ENCODE results near the gene CD68. TPM values are rescaled to one million over a fixed set of nuclear protein-coding genes. Genes with fewer than 3 reads are reported as not detected.
"Not testable (repeated sequence)": the region's sequence is repeated elsewhere in the genome, so short reads cannot be mapped to it uniquely, and the experiment has no call there.

Gene CD68
- total RNA-seq, 6 experiments from 2014 or later = 46.6 to 71.7 (median 68.5) TPM

DNA sequence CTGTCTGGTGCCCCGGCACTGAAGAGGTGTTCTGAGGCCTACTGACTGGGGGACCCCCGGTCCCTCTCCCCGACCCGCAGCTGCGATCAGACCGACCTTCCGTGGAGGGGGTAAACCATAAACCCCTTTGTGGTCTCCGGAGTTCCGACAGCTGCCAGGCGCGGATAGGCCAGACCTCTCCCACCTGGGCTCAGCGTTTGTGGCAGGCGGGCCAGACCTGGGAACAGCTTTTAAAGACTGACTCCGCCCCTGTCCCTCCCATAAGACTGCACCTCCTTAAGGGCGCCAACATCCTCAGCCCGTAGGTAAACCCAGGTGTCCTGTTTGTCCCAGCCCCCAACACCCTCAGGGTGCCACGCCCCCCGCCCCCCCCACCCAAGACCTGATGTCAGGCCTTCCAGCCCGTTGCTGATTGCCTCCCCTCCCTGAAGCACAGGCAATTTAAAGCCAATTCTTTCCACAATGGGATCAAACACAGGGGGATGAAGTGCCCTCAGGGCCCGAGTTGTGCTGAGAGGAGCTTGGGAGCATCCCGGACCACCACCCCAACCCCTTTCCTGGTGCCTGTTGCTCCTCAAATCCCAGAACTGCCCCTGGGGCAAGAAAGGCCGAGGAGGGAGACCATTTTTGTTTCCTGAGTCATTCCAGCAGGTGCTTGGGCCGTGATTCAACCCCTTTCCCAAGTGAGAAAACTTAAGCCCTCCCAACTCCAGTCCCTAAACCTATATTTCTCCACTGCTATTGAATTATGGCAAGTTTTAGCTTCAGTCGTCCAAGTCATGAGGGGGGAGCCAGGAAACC lies 10.7 kb downstream of the CD68 start, which contains the start of gene SOX15:
SOX15 (minus strand) TSS at position 204 of the 801 bp plus-strand sequence. CDS start 418 bp downstream, outside the sequence.
- TF ChIP-seq, protein P1, sequence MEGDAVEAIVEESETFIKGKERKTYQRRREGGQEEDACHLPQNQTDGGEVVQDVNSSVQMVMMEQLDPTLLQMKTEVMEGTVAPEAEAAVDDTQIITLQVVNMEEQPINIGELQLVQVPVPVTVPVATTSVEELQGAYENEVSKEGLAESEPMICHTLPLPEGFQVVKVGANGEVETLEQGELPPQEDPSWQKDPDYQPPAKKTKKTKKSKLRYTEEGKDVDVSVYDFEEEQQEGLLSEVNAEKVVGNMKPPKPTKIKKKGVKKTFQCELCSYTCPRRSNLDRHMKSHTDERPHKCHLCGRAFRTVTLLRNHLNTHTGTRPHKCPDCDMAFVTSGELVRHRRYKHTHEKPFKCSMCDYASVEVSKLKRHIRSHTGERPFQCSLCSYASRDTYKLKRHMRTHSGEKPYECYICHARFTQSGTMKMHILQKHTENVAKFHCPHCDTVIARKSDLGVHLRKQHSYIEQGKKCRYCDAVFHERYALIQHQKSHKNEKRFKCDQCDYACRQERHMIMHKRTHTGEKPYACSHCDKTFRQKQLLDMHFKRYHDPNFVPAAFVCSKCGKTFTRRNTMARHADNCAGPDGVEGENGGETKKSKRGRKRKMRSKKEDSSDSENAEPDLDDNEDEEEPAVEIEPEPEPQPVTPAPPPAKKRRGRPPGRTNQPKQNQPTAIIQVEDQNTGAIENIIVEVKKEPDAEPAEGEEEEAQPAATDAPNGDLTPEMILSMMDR (IDR thresholded peaks at IDR 0.05) = no peak
- Mint-ChIP-seq H3K27ac (peak within 1 kb of the TSS; percentile 94), H3K4me3 (peak within 1 kb of the TSS; percentile 75), H3K27me3 (ENCODE audit: insufficient read depth) (peaks cover 7% of the 10 kb centered on the region), H3K36me3 (ENCODE audit: low read depth) (peaks cover 24% of the 10 kb centered on the region), H3K9me3 (no peaks in the 10 kb centered on the region), H3K4me1 (ENCODE audit: low read depth) (peaks cover 66% of the 10 kb centered on the region)
- DNase-seq = peak; percentile 55

DNA sequence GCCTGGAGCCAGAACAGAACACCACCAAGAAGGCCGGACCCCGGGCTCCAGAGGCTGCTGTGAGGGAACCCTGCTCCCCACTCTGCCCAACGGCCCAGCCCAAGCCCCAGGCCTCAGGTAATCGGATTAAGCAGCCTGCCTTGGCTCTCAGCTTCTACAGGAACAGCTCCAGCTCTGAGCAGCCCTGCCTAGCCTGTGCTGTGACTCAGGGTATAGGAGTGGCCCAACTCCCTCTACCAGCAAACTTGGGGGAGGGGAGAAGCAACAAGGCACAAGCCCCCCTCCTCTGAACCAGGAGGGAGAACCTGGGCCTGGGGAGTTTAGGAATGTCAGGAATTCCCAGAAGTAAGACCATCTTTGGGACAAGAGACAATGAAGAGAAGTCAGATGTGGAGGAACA lies 11.3 kb downstream of the CD68 start:
- peak; percentile 57 for DNase-seq
- Mint-ChIP-seq H3K4me3 (peak overlapping the region; percentile 75), H3K9me3 (no peaks in the 10 kb centered on the region), H3K36me3 (ENCODE audit: low read depth) (peaks cover 29% of the 10 kb centered on the region), H3K27ac (peak overlapping the region; percentile 92), H3K4me1 (ENCODE audit: low read depth) (peaks cover 63% of the 10 kb centered on the region), H3K27me3 (ENCODE audit: insufficient read depth) (peaks cover 7% of the 10 kb centered on the region)
- TF ChIP-seq, protein P1 (IDR thresholded peaks at IDR 0.05) = no peak

DNA sequence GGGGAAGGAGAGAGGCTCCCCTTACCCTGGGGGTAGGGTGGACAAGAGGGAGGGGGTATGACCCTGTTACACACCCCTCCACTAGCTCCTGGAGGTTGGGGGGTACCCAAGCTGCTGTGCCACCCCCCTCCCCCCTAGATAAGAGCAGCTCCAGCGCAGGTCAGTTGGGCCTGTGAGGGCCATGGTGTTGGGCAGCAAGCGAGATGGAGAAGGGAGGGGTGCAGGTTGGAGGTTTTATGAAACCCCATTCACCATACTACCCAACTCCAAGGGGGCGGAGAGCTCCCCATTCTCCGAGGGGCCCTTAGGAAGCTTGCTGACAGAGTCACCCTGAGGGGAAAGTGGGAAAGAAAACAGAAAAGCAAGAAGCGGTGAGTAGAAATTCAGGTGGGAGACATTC lies 12.2 kb downstream of the CD68 start:
- TF ChIP-seq, protein P1 (IDR thresholded peaks at IDR 0.05) = no peak
- Mint-ChIP-seq H3K9me3 (no peaks in the 10 kb centered on the region), H3K27ac (peak overlapping the region; percentile 92)

DNA sequence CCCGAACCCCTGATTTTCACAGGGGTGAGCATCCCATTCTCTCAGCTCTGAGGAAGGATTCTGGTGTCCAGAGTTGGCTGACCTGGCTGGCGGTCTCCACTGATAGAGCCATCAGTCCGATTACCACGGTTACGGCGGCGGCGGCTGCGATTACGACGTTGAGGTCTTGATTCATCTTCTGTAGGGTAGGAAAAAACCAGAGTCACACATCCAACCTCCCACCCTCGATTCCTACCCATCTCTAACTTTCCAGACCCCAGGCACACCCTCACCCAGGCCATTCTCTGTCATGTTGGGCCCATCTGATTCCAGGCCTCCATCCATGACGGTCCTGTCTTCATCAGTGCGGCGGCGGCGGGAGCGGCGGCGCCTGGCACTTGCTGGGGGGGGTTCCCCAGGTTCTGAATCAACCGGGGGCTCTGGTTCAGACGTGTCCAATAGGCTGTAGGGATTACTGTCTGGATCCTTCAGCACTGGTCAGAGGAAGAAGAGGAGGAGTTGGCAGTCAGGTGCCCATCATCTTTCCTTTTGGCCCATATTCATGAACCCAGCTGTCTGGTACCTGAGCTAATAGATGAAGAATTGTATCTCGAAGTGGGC lies 13.1 kb downstream of the CD68 start:
- Mint-ChIP-seq H3K4me3 (no peak overlapping the region), H3K9me3 (no peaks in the 10 kb centered on the region), H3K27ac (peak overlapping the region; percentile 92), H3K36me3 (ENCODE audit: low read depth) (peaks cover 27% of the 10 kb centered on the region), H3K4me1 (ENCODE audit: low read depth) (peaks cover 45% of the 10 kb centered on the region), H3K27me3 (ENCODE audit: insufficient read depth) (peaks cover 5% of the 10 kb centered on the region)
- no peak for DNase-seq
- TF ChIP-seq, protein P1 (IDR thresholded peaks at IDR 0.05) = no peak

More for the DNA sequence above, 12.2 kb downstream of the CD68 start:
- peaks cover 54% of the 10 kb centered on the region for H3K4me1 Mint-ChIP-seq (ENCODE audit: low read depth)
- peaks cover 7% of the 10 kb centered on the region for H3K27me3 Mint-ChIP-seq (ENCODE audit: insufficient read depth)
- no peak for DNase-seq
- peaks cover 30% of the 10 kb centered on the region for H3K36me3 Mint-ChIP-seq (ENCODE audit: low read depth)
- no peak overlapping the region; the same call in 1 of the 2 replicates for H3K4me3 Mint-ChIP-seq

DNA sequence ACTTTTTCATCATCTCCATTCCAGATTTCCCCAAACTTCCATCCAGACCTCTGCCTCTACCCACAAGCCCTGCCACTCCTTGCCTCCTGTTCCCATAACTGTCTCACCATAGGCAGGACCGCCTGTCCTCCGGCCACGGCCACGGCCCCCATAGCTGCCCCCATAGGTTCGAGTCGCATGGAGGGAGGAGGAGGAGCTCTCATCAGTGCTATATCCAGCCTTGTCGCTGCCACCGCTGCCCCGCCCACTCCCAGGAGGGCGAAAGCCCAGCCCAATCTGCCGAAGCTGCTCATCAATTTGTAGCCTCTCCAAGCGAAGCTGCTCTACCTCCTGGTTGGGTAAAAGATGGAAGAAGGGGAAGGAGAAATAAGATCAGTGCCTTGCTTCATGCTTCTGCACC lies 13.9 kb downstream of the CD68 start:
- TF ChIP-seq, protein P1 (IDR thresholded peaks at IDR 0.05) = no peak
- H3K27me3 Mint-ChIP-seq (ENCODE audit: insufficient read depth) = peaks cover 2% of the 10 kb centered on the region; the same call in 1 of the 2 replicates
- no peak for DNase-seq
- peaks cover 37% of the 10 kb centered on the region for H3K4me1 Mint-ChIP-seq (ENCODE audit: low read depth)
- no peaks in the 10 kb centered on the region for H3K9me3 Mint-ChIP-seq
- H3K27ac Mint-ChIP-seq = peak overlapping the region; percentile 44
- H3K4me3 Mint-ChIP-seq = no peak overlapping the region
- H3K36me3 Mint-ChIP-seq (ENCODE audit: low read depth) = peaks cover 28% of the 10 kb centered on the region

DNA sequence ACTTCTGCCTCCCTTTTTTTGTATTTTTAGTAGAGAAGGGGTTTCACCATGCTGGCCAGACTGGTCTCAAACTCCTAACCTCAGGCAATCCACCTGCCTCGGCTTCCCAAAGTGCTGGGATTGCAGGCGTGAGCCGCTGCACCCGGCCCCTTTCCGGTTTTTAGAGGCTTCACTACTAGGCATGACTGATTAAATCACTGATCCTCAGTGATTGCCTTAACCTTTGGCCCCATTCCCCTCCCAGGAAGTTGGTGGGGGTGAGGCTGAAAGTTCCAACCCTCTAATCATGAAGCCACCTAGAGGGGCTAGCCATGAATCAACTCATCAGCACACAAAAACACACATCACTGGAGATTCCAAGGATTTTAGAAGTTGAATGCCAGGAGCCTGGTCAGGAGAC lies 18.1 kb downstream of the CD68 start:
- not testable (repeated sequence) for DNase-seq; H3K27me3 Mint-ChIP-seq (ENCODE audit: insufficient read depth); H3K9me3 Mint-ChIP-seq; H3K27ac Mint-ChIP-seq; H3K4me3 Mint-ChIP-seq
- Mint-ChIP-seq H3K36me3 (ENCODE audit: low read depth) (peaks cover 30% of the 10 kb centered on the region), H3K4me1 (ENCODE audit: low read depth) (peaks cover 14% of the 10 kb centered on the region)
